Activated CD8-positive, alpha-beta memory T cell treated with anti-CD3 and anti-CD28 coated beads for 4 hours (primary cell): Measurements from ENCODE around the gene SLC25A47.
"Not testable (repeated sequence)": the region's sequence is repeated elsewhere in the genome, so short reads cannot be mapped to it uniquely, and the experiment has no call there.

Source experiments
- DNase-seq, 2 donors: peaks; one replicate each; pipeline ENCODE4 v3.0.0-alpha.2; 2020; ENCODE audit warnings: low read depth in 2 of 2

Gene SLC25A47

DNA sequence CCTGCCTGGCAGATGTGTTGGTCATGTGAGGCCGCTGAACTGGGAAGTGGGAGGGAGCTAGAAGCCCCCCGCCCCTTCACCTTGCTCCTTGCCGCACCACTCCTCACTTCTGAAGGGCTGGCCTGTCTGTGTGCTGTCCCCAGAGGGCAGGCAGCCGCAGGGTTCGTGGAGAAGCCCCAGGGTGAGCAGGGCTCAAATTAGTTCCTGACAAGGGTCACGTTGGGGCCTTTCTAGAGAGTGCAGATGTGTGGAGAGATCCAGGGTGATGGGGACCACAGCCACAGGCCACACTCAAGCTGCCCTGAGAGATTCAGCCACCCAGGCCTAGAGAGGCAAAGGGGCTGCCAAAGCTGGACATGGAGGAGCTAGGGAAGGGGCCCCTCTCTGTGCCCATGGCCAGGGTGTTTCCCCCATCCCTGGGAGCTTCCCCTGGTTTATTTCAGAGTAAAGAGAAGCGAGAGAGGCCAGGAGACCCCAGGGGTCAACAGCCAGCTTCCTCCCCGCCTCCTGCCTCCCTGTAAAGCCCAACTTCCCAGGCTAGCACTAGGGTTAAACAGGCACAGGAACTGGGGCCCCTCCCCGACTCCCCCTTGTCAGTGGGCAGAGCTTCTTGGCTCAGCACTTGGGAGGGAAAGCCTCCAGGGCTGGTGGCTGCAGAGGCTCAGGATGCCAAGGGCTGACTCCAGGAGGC, 33.1 kb upstream of the SLC25A47 start:
- no peak for DNase-seq

DNA sequence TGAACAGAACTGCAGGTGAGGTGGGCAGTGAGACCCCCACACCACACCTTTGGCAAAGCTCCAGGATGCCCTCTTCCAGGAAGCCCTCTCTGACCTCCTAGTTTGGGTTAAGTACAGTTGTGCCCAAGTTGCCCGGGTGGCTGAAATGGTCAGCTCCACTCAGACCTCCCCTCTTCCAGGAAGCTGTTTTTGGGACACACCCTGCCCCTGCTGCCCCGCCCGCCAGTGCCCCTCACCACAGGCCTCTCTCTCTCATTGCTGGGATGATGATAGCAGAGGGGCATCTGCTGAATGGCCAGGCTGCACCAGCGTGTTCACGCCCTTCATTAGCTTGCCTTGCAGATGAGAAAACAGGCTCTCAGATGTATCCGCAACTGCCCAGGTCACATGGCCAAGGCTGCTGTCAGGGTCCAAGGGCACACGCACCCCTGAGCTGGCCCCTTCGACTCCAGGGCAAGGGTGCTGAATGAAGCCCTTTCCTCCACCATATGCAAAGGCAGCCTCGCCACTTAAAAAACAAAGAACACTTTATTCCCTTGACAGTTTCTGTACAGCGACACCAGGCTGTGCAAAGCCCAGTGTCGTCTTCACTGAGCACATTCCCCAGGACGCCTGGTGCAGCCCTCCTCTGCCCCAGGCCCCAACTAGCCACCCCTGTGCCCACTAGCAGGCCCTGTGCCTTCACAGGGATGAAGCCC, 32.4 kb upstream of the SLC25A47 start:
- no peak for DNase-seq

DNA sequence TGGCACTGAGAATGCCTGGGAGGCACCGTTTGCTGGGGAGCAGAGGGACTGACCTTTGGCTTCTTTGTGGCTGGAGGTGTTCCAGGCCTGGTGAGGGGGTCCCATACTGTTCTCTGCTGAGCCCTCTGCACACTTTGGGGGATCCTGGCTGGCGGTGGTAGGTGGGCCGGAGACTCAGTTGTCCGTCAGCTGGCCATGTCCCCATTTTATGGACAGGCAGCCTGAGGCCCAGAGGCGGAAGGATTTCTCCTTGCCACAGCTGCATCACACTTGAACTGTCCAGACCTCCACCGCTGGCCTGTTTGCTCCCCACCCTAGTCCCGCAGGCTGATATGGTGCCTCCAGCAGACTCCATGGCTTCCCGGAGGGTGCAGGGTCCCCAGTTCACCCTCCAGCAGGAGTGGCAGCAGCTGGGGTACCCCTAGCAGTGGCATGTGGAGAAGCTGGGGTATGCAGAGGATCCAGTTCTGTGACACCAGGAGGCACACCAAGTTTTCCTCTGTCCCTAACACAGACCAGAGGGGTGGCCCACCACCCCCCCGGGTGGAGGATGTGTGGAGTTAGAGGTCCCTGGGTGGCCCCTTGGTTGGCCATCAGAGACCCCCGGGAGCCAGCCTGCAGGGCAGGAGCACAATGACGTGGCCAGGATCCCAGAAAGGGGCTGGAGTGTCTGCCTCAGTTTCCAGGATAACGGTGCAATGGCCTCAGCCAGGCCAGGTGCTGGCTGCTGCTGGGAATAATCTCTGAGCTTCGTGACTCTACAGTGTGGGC, 31.6 kb upstream of the SLC25A47 start:
- DNase-seq, result no peak

DNA sequence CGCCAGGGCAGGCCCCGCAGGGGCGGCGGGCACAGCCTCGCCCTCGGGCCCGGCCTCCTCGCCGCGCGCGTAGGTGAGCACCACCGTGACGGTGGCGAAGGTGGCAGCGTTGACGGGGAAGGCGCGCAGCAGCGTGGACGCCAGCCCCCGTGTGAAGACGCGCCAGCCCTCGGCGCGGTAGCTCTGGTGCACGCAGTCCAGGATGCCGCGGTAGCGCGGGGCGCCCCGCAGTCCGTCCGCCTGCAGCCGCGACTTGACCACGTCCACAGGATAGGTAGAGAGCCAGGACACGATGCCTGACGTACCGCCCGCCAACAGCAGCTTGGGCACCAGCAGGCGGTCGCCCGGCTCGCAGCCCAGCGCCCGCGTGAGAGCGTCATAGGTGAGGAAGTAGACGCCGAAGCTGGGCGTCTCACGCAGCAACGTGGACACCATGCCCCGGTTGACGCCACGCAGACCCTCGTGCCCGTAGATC, 30.8 kb upstream of the SLC25A47 start:
- DNase-seq, result no peak

DNA sequence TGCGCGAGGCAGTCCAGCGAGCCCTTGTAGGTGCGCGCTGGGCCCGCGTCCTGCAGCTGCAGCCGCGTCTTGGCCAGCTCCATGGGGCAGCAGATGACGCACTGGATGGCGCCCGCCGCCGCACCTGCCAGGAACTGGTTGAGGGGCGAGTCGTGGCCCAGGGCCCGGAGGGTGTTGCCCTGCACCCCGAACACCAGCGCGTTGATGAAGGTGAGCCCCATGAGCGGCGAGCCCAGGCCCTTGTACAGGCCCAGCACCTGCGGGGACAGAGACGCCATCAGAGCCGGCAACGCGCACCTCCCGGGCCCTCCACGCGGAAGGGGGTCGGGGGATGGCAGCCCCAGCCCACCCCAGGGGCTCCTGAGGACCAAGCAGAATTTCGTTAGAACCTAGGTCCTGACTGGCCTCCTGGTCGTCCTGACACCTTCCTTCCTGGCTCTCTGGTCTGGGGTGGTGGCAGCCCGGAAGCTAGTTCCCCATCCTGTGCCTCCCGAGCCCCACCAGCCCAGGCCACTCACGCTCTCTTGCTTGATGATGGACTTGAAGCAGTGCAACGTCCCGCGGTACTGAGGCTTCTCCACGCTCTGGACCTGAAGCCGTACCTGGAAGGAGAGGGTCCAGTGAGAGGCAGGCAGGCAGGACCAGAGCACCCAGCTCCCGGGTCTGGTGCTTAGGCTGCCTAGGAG, 30.2 kb upstream of the SLC25A47 start:
- DNase-seq, result no peak

DNA sequence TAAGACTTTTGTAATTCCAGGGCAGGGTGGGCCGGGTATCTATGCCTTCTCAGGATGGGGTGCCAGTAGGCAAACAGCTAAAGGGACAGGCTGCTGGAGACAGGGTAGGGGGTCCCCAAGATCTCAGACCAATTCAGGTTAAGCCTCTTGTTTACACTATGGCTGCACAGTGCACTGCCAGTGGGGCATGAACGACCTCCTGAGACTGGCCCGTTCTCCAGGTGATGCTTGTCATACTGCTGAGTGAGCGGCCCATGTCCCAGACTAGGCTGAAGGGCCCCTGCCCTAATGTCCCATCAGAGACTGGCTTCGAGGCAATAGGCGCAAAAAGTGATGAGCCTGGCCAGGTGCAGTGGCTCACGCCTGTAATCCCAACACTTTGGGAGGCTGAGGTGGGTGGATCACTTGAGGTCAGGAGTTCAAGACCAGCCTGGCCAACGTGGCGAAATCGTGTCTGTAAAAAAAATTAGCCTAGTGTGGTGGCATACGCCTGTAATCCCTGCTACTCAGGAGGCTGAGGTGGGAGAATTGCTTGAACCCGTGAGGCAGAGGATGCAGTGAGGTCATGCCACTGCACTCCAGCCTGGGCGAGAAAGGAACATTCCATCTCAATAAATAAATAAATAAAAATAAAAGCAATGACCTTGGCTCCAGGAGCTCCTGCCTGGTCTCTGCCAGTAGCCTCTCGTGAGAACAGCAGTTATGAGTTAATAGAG, 29.5 kb upstream of the SLC25A47 start:
- no peak for DNase-seq

DNA sequence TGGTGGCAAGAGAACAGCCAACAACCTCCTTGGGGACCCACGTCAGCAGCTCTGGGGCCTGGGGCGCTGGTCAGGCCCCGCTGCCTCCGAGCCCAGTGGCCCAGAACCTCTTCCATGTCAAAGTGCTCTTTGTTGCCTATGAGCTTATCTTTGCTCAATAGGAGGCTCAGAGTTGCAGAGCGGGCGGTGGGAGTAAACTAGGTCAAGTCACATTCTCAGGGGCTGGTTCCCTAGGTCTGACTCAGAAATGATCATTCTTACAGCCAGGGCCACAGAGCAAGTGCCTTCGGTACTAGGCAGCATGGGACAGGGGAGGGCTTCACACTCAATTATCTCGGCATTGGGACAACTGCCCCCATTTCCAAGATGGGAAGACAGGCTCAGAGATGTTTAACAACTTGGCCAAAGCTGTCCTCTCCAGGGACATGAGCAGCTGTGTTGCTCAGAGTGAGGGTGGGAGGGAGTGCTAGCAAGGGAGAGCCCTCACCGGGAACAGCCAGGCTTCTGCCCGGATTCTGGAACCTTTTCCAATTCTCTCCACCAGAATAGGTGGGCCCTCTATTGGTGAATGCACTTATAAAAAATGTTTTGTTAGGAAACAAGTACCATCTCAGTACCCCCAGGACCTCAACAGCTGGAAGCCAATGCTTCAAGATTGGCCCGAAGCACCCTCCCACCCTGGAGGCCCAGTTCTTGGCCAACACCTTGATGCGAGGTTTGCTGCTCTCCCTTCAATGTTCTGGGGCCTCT, 28.8 kb upstream of the SLC25A47 start:
- no peak for DNase-seq

DNA sequence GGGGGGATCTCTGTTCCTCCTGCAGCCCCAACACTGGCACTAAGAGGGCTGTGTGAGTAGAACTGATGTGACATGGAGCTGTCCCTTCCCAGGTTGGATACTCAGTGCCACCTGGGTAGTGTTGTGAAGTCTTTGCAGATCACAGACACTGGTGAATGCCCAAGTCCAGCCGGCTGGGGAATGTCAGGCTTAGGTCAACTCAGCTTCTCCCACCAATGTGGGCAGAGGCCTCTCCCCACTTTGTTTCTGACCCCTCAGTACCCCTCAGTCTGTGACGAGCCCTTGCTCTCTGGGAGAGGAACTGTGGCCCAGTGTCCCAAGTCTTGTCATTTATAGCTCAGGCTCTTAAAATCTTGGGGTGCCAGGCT, 28.2 kb upstream of the SLC25A47 start:
- no peak for DNase-seq

DNA sequence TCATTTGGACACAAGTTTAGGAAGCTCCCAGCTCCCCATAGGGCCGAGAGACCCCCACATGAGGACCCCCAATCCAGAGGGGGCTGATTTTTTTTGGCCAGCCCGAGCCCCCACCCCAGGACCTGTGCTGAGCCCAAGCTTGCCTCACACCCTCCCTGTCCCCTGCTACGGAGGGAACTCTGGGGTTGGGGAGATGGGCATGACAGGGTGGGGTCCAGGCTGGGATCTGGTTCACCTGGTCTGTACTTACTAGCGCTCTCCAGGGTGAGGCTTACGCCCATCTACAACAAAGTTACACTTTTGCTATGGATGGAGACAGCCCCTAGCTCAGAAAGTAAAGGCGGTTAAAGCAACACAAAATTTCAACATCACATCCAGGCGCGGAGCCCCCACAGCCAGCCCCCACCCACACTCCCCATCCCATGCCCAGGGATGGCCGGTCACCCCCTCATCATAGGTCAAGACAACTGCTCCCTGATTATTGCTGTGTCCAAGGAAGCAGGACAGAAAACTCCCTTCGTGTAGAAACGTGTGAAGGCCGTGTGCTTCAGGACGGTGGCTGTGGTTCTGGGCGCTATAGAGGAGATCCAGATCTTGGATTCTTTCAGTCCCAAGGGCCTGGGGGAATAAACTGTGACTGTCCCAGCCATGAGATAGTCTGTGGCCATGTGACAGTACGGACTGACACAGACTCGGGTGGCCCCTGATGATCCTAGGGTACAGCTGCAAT, 27.6 kb upstream of the SLC25A47 start:
- DNase-seq, result no peak

DNA sequence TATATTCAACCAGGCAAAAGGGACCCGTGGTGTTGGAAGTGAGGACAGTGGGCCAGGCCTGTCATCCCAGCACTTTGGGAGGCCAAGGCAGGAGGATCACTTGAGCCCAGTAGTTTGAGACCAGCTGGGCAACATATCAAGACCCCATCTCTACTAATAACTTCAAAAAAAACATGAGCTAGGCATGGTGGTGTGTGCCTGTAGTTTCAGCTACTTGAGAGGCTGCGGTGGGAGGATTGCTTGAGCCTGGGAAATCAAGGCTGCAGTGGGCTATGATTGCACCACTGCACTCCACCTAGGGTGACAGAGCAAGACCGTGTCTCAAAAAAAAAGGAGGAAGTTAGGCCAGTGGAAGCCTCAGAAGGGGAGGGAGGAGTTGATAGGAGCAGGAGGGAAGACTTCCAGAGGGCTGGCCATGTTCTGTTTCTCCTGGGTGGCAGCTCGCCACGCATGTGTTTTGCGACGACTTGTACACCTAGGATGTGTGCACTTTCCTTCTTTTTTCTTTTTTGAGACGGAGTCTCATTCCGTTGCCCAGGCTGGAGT, 27.0 kb upstream of the SLC25A47 start:
- DNase-seq, result no peak

DNA sequence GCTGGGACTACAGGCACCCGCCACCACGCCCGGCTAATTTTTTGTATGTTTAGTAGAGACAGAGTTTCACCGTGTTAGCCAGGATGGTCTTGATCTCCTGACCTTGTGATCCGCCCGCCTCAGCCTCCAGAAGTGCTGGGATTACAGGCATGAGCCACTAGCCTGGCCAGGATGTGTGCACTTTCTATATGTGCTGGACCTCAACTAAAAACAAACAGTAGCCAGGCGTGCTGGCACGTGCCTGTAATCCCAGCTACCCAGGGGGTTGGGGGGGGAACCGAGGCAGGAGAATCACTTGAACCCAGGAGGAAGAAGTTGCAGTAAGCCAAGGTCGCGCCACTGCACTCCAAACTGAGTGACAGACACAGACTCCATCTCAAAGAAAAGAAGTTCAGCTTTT, 26.4 kb upstream of the SLC25A47 start:
- DNase-seq, result not testable (repeated sequence)

DNA sequence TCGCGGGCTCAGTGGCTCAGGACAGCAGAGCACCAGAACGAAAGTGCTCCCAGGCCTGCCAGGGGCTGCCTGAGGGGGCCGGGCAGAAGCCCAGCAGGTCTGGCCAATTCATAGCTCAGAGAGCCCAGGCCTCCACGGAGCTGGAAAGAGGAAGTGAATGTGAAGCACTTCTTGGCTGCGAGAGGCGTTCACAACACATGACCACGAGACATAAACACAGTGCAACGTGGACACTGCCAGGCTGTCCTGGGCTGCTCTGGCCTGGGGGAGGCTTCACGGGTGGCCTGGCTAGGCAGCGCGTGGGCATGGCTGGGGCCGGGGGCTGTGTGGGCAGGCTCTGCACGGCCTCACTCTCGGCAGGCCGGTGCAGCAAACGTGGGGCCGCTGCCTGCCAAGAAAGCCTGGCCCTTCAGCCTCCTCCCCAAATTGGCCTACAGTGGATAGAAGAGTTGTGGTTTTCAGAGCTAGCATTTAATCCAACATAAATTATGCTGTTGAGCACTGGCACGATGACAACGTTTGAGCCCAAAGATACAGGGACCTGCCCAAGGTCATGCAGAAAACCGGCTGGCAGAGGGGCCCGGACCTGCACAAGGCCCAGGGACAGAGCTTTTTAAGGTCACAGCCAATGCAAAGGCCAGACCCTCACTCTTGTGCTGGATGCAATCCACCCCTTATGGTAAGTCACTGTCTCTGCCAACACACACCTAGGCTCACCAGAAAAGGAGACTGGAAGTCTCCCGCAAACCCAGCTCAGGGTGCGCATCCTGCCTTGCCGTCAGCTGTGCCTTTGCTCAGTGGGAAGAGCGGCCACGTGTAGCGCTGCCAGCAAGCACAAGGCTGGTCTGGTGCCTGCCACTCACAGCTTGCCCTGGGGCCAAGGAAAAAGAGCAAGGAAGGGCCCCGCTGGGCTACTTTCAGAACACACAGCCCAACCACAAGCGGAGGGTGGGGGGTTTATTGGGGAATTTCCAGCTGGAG, 25.5 kb upstream of the SLC25A47 start:
- DNase-seq, result no peak

DNA sequence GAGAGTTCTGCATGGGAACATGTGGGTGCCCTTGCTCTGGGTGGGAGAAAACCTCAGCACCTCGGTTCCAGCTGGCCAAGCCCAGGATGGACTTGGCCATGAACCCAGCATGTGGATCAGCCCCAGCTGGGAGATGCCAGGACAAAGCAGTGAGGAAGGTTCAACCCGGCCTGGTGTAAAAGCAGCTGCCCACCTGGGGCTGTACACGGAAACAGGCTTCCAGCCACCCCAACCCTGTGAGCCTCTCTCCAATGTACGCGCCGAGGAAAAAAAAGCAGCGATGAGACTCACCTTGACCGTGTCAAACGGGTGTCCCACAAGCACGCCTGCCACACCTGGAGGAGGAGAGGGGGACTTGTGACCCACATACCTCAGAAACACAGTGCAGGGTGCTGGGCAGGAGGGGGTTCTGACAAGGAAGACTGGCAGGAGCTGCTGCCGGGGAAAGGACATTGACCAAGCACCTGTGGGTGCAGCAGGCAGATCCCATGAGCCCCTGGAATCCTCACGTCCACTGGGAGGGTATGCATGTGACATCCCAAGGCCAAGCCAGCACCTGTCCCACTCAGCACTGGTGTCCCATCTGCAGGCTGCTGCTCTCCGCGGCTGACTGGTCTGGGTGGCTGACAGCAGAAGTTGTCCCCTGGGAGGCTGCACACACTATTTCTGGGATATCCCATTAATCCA, 24.4 kb upstream of the SLC25A47 start:
- DNase-seq, result no peak

DNA sequence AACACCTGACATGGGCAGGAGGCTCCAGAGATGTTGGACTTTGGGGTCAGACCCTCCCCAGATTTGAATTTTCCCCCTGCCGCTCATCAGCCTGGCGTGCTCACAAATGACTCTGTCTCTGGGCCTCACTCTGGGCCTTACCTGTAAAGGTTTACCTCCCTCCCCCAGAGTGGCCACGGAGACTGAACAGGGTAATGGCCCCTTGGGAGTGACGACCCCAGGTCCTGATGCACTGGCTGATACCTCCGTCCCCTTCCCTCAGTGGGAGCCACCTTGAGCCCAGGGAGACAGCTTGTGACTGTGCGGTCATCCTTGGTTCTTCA, 23.9 kb upstream of the SLC25A47 start:
- DNase-seq, result no peak

DNA sequence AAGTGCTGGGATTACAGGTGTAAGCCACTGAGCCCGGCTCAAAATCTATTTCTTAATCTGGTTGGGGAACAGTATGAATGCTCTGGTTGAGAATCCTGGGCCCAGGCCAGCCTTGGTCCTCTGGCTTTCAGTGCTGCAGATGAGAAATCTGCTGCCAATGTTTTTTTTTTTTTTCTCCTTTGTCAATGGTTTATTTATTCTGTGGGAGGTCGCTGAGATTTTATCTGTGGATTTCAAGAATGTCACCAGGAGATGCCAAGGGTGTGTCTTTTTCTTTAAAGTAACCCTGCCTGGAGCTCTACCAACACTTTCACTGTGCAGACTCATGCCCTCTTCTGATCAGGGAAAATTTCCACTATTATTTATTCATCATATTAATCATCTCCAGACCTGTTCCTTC, 20.5 kb upstream of the SLC25A47 start:
- DNase-seq, result no peak

DNA sequence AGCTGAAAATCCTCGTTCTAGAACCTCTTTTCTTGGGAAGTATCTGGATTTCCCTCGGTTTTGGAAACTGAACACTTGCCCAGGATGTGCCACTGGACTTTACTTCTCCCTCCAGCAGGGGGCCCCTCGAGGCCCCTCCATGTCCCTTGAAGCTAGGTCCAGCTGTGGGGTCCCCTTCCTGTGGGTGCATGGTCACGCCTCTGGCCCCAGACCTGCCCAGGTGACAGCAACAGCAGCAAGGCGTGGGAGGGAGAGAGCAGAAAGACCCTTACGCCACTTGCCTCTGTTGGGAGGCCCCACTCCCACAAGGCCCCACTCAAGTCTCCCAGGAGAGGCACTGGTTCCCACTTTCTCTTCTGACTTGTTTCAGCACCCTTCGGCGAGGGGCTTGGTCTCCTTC, 20.0 kb upstream of the SLC25A47 start:
- no peak for DNase-seq

DNA sequence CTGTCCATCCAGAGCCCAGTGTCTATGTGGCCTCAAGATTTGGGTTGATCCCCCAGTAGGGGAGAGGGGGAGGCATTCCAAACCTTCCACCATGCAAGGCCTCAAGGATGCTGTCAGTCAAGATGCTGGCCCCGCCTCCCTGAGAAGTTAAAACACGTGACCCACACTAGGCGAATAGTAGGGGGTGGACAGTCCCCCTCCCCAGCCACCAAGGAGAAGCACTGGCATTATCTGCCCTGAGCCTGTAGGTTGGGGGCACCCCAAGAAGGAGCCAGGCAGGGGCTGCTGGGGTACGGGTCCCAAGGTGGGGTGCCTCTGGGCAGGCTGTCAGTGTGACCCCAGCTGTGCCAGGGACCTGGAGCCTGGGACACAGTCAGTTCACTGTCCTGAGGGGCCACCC, 19.2 kb upstream of the SLC25A47 start:
- DNase-seq, result no peak

DNA sequence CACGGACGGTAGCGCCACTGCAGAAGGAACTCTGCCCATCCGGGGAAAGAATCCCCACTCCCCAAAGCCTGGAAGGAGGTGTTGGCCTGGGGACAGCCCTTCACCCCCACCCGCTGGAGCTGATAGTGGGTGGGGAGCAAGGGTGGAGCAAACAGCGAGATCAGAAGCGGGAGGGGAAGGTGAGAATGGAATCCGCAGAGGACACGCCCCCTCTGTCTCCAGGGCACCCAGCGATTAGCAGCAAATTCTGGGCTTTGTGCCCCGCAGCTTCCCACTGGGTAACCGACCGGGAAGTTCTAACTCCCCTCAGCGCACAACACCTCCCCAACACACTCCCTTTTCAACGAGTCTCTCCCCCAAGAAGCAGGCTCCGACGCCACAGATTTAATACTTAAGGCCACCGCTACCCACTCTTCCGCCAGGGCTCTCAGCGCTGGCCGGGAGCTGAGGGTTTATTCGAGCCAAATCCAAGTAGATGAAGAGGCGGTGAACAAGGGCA, 18.3 kb upstream of the SLC25A47 start:
- DNase-seq, result no peak
